Inflammatory macrophage treated with lipopolysaccharide for 1 hour (primary cell): ENCODE results near the gene TOMM6.

Experiments used
- DNase-seq, 2 donors: peaks; one replicate each; pipeline ENCODE4 v3.0.0-alpha.2; 2020 to 2022

The TOMM6 gene

GRCh38 chr6:41787219-41787917 lies at the start of gene TOMM6:
TSS of gene TOMM6 (plus strand) at chr6:41787694. CDS start at chr6:41787698, 4 bp downstream.
- peak; percentile 89 to 98 for DNase-seq

GRCh38 chr6:41739041-41739440 lies 48.5 kb upstream of the TOMM6 start:
- DNase-seq: no peak

DNA sequence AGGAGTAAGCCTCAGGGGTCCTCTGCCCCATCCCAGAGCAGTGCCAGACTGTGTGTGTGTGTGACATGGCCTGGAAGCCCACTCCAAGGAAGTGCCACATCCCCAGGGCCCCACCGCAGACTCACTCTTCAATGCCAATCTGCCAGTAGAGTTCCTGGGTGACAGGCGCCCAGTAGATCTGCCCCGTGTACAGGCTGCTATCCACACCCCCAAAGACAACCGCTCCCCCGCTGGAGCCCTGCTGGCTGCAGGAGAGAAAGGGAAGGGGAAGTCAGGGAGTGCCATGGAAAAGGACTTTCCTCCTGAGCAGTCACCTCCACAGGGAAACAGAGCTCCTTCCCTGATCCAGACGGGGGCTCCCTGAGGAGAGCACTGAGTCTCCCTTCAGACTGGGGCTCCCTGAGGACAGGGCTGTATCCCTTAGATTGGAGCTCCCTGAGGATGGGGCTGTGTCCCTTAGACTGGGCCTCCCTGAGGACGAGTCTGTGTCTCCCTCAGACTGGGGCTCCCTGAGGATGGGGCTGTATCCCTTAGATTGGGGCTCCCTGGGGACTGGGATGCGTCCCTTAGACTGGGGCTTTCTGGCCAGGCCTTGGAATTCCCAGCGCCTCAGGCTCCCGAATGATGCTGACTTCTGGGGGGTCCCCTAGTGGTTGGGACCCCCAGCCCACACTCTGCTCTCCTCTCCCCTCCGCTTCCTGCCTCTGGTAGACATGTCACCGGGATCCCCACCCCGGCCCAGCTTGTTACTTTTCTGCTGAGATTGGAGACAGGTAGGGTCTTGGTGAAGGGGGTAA lies 46.9 kb upstream of the TOMM6 start:
- DNase-seq: no peak

DNA sequence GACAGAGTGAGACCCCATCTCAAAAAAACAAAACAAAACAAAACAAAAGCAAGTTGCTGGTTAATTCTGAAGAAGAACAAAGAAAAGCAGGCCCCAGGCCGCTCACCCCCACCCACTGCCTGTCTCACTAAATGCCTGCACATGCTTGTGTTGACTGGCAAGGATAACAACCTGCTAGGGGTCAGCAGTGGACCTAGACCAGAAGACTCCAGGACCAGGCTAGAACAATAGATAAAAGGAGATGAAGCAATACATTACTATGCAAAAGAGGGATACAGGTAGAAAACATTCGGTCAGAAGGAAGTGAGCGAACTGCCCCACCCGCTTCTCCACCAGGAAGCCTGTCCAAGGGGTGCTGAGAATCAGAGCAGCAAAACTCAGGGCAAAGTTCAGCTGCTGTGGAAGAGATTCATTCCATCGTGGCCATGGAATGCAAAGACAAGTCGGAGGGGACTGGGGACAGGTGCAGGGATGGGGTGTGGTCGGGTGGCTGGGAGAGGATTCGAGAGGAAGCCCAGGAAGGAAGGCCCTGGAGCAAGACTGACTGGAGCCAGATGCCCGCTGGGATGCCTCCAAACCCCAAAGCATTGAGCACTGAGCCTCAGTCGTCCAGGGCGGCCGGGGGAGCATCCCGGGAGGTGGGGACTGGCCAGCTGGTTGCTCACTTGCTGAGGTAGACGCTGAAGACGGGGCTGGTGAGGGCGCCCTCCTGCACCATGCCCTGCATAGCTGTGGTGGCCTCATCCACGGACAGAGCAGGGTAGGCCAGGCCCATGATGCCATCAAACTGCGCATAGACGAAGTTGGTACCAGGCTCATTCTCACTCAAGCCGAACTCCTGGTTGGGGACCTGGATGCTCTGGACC lies 45.6 kb upstream of the TOMM6 start:
- DNase-seq: no peak

- no peak for DNase-seq
Measured at GRCh38 chr6:41743406-41744235, 43.9 kb upstream of the TOMM6 start.

GRCh38 chr6:41744236-41744787 lies 43.2 kb upstream of the TOMM6 start:
- DNase-seq: no peak

- no peak for DNase-seq
Measured at GRCh38 chr6:41746107-41746506, 41.4 kb upstream of the TOMM6 start.

- DNase-seq: no peak
Measured at GRCh38 chr6:41747256-41748101, 40.0 kb upstream of the TOMM6 start, which contains the start of gene PGC. TSS of gene PGC (minus strand) at chr6:41747397. CDS start at chr6:41747334, 63 bp downstream.

DNA sequence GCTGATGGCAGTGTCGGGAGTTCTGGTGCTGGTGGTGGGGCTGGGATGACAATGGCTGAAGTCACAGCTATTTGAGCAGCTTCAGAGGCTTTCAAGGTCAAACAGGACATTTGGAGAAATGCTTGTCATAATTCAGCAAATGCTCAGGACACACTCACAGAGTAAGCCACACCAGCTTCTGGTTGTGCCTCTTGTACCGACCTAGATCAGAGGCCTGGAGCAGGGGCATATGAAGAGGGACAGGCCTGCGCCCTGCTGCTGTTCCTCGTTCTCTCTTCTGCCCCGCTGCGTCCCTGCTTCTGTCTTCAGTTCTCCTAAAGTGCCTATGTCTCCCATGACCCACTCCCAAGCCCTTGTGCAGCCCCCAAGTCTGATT lies 39.4 kb upstream of the TOMM6 start:
- no peak for DNase-seq

DNA sequence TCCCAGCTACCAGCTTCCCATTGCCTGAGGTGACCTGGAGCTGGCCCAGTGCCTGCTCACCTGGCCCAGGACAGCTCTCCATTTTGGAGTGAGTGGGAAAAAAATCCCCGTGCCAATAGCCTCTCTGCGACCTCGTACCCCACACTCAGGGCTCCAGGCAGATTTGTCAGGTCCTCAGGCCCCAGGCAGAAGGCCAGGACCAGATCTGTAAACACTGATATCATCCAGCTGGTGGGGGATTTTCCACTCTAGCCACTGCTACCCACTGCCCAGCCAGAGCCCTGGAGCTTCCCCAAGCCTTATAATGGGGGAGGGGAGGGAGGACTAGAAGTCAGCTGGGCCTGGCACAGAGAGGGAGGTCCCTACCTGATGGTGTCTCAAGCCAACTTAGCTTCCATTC lies 39.0 kb upstream of the TOMM6 start:
- peak in 1 of 2 donors; percentile 36 for DNase-seq

DNA sequence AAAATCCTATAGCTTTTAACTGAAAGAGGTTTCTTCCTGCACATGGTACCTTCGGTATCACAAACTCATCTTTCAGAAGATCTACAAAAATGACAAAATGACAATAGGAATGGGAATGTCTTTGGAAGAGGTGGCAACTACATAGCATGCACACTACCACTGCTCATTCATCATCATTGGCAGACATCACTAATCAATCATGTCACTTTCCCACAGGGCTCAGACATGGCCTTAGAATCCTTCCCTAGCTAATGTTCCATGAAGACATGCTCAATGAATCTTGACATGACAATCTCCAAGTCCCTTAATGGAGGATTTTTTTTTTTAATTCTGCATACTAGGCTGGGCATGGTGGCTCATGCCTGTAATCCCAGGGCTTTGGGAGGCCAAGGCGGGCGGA lies 37.1 kb upstream of the TOMM6 start:
- DNase-seq: no peak

- DNase-seq: no peak
Measured at GRCh38 chr6:41755895-41756294, 31.6 kb upstream of the TOMM6 start.

- DNase-seq: no peak
Measured at GRCh38 chr6:41756354-41756753, 31.1 kb upstream of the TOMM6 start.

DNA sequence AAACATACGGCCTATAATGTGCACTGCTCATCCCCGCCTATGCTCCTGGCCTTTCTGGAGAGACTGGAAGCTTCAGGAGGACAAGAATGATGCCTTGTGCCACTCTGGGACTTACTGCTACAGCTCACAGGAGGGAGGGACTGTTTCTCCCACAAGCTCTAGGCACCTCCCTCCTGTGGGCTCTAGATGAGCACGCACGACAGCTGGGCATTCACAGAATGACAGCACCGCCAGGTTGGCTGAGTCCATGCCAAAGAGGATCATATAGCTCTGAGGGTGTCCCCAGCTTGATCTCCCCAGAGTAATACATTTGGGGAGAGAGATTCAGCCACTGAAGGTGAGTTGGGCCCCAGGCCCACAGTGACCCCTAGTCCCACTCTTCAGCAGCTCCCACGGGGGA lies 30.2 kb upstream of the TOMM6 start:
- DNase-seq: no peak

- DNase-seq: no peak
Measured at GRCh38 chr6:41757931-41758640, 29.4 kb upstream of the TOMM6 start.

GRCh38 chr6:41758641-41759035 lies 28.9 kb upstream of the TOMM6 start:
- DNase-seq: no peak

DNA sequence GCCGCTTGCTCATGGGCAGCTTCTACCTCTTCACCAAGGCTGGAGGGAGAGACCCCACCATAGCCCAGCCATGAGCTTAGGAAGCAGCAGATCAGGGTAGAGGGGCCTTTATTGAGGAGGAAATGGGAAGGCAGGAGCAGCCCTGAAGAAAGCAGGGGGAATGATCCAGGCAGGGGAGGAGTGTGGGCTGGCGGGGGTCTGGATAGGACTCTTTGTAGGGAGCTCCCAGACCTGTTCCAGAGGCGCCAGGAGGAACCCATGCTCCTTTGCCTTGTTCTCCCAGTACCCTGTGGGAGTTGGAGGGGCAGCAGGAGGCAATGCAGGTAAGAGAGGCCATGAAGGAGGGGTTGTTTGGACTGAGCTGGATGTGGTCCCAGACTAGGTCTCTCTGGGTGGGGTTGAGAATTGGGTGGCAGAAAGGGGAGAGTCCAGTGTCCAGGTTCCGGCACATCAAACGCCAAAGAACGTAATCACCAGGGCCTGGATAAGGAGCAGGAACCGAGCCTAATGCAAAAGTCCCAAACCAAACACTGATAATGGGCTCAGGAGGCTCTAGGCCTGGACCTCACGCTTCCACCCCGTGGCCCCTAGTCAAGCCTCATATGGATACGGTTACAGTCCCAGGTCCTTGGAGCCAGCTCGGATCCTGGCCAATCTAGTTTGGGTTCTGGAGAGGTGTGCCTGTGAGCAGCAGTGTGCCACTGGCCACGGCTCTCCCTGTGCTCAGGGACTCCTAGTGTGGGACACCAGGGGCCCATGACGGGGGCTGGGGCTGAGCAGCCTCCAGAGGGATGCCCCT lies 28.2 kb upstream of the TOMM6 start:
- no peak for DNase-seq

- DNase-seq: no peak
Measured at GRCh38 chr6:41759905-41760579, 27.5 kb upstream of the TOMM6 start.

DNA sequence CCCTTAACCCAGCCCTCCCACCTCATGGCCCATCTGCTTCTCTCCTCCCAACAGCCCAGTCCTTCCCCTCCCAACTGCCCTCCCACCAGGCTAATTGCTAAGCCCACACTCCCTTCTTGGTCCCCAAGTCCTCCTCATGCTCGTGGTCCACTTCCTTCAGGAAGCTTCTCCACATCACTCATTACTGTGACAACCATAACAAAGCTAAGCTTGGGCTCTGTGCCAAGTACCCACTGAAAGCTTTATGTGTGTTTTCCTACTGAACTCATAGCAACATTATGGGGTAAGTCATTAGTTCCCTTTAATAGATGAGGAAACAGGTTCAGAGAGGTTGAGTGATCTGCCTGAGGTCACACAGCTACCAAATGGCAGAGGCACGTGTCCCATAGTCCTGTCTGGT lies 24.0 kb upstream of the TOMM6 start:
- peak; percentile 36 to 53 for DNase-seq
